H9 (cell line): ENCODE data around the gene SLC16A1. TPM values are rescaled to one million over a fixed set of nuclear protein-coding genes. Genes with fewer than 3 reads are reported as not detected.

Source experiments
- DNase-seq: peaks from one replicate; pipeline ENCODE4 v3.0.0-alpha.2; 2017
- H2AFZ ChIP-seq: one replicate; pipeline ENCODE4 v1.6.1; 2013; ENCODE audit warnings: mild to moderate bottlenecking, low read length, control low read depth, moderate library complexity
- H2AK5ac ChIP-seq: 2 replicates; pipeline ENCODE4 v1.6.1; 2013; ENCODE audit warnings: low read length, control low read depth, mixed read lengths; ENCODE audit not compliant: insufficient read length
- H2BK120ac ChIP-seq: one replicate; pipeline ENCODE4 v1.6.1; 2013; ENCODE audit warnings: low read depth, mild to moderate bottlenecking, low read length, control low read depth, inconsistent platforms; ENCODE audit not compliant: poor library complexity, severe bottlenecking
- H2BK12ac ChIP-seq: 2 replicates; pipeline ENCODE4 v1.6.1; 2013; ENCODE audit warnings: low read length, control low read depth, mixed read lengths, low read depth; ENCODE audit not compliant: insufficient read length
- H2BK15ac ChIP-seq: 2 replicates; pipeline ENCODE4 v1.6.1; 2013; ENCODE audit warnings: low read depth, low read length, control low read depth
- H2BK20ac ChIP-seq: one replicate; pipeline ENCODE4 v1.6.1; 2013; ENCODE audit warnings: low read depth, mild to moderate bottlenecking, low read length, control low read depth, inconsistent platforms; ENCODE audit not compliant: poor library complexity, severe bottlenecking
- H2BK5ac ChIP-seq: 2 replicates; pipeline ENCODE4 v1.6.1; 2013; ENCODE audit warnings: low read length, control low read depth, mixed read lengths; ENCODE audit not compliant: insufficient read length
- H3K14ac ChIP-seq: 2 replicates; pipeline ENCODE4 v1.6.1; 2013; ENCODE audit warnings: low read length, control low read depth; ENCODE audit not compliant: insufficient read depth
- H3K18ac ChIP-seq: 2 replicates; pipeline ENCODE4 v1.6.1; 2013; ENCODE audit warnings: low read depth, mild to moderate bottlenecking, mixed read lengths, low read length, control low read depth; ENCODE audit not compliant: insufficient read length
- H3K23ac ChIP-seq: 2 replicates; pipeline ENCODE4 v1.6.1; 2013; ENCODE audit warnings: low read length, control low read depth, mixed read lengths, low read depth; ENCODE audit not compliant: insufficient read length
- H3K23me2 ChIP-seq: 2 replicates; pipeline ENCODE4 v1.6.1; 2013; ENCODE audit warnings: low read depth, mild to moderate bottlenecking, mixed read lengths, low read length, control low read depth; ENCODE audit not compliant: insufficient read length, poor library complexity, severe bottlenecking
- H3K27ac ChIP-seq: 2 replicates; pipeline ENCODE4 v1.5.1; 2013; ENCODE audit warnings: low read length, control low read depth, mixed read lengths, low read depth; ENCODE audit not compliant: insufficient read length
- H3K27me3 ChIP-seq: 2 replicates; pipeline ENCODE4 v1.6.1; 2013; ENCODE audit warnings: low read length, control low read depth, inconsistent platforms; ENCODE audit not compliant: insufficient read depth
- H3K4ac ChIP-seq: 2 replicates; pipeline ENCODE4 v1.6.1; 2013; ENCODE audit warnings: low read depth, mild to moderate bottlenecking, control low read depth, inconsistent platforms, low read length, moderate library complexity
- H3K4me1 ChIP-seq: 2 replicates; pipeline ENCODE4 v1.6.1; 2013; ENCODE audit warnings: low read length, control low read depth, inconsistent platforms; ENCODE audit not compliant: insufficient read depth
- H3K4me2 ChIP-seq: 2 replicates; pipeline ENCODE4 v1.6.1; 2013; ENCODE audit warnings: low read length, control low read depth, mixed read lengths; ENCODE audit not compliant: insufficient read length, insufficient read depth
- H3K56ac ChIP-seq: 2 replicates; pipeline ENCODE4 v1.6.1; 2013; ENCODE audit warnings: low read depth, mild to moderate bottlenecking, mixed read lengths, low read length, control low read depth; ENCODE audit not compliant: insufficient read length
- H3K79me1 ChIP-seq: 2 replicates; pipeline ENCODE4 v1.6.1; 2013; ENCODE audit warnings: low read depth, mild to moderate bottlenecking, moderate library complexity, low read length, control low read depth, inconsistent platforms; ENCODE audit not compliant: insufficient read depth, poor library complexity, severe bottlenecking
- H3K79me2 ChIP-seq: 2 replicates; pipeline ENCODE4 v1.6.1; 2013; ENCODE audit warnings: low read length, control low read depth, inconsistent platforms; ENCODE audit not compliant: insufficient read depth
- H3K9ac ChIP-seq: 2 replicates; pipeline ENCODE4 v1.6.1; 2013; ENCODE audit warnings: low read length, control low read depth, mixed read lengths; ENCODE audit not compliant: insufficient read length; ENCODE audit errors: extremely low read depth
- H3K9me3 ChIP-seq: one replicate; pipeline ENCODE4 v1.6.1; 2013; ENCODE audit warnings: low read depth, low read length, inconsistent platforms; ENCODE audit not compliant: control insufficient read depth
- H3T11ph ChIP-seq: one replicate; pipeline ENCODE4 v1.6.1; 2013; ENCODE audit warnings: mild to moderate bottlenecking, low read length, control low read depth, inconsistent platforms
- H4K20me1 ChIP-seq: one replicate; pipeline ENCODE4 v1.6.1; 2013; ENCODE audit not compliant: control insufficient read depth, insufficient read length, insufficient read depth
- H4K5ac ChIP-seq: 2 replicates; pipeline ENCODE4 v1.6.1; 2013; ENCODE audit warnings: low read depth, mild to moderate bottlenecking, mixed read lengths, low read length, control low read depth; ENCODE audit not compliant: insufficient read length
- H4K8ac ChIP-seq: replicated peaks from 2 replicates; pipeline ENCODE4 v1.6.1; 2013; ENCODE audit warnings: low read length, control low read depth, mixed read lengths, low read depth; ENCODE audit not compliant: insufficient read length
- H4K91ac ChIP-seq: 2 replicates; pipeline ENCODE4 v1.6.1; 2013; ENCODE audit warnings: low read depth, mild to moderate bottlenecking, moderate library complexity, mixed read lengths, low read length, control low read depth; ENCODE audit not compliant: insufficient read length
- H3K27ac Mint-ChIP-seq, 3 experiments: 2 replicates in 2 of 3; 3 replicates in 1 of 3; pipeline ENCODE4 v1.8.0; 2020 to 2021; ENCODE audit warnings: mixed read lengths in 3 of 3, mild to moderate bottlenecking in 1 of 3, moderate library complexity in 1 of 3
- H3K27me3 Mint-ChIP-seq: 2 replicates; pipeline ENCODE4 v1.8.0; 2021; ENCODE audit warnings: low read depth, mild to moderate bottlenecking, moderate library complexity, mixed read lengths
- H3K36me3 Mint-ChIP-seq, 3 experiments: 2 replicates in 2 of 3; 3 replicates in 1 of 3; pipeline ENCODE4 v1.8.0; 2020 to 2021; ENCODE audit warnings: low read depth in 3 of 3, mixed read lengths in 3 of 3; ENCODE audit not compliant: insufficient read depth in 1 of 3
- H3K4me1 Mint-ChIP-seq, 2 experiments: 2 replicates each; pipeline ENCODE4 v1.8.0; 2020; ENCODE audit warnings: mixed read lengths in 2 of 2
- H3K4me3 Mint-ChIP-seq, 2 experiments: 2 replicates in 1 of 2; 3 replicates in 1 of 2; pipeline ENCODE4 v1.8.0; 2020 to 2021; ENCODE audit warnings: mild to moderate bottlenecking in 2 of 2, mixed read lengths in 2 of 2, moderate library complexity in 1 of 2
- H3K9me3 Mint-ChIP-seq, 2 experiments: 2 replicates in 1 of 2; 3 replicates in 1 of 2; pipeline ENCODE4 v1.8.0; 2020; ENCODE audit warnings: mild to moderate bottlenecking in 2 of 2, mixed read lengths in 2 of 2, moderate library complexity in 1 of 2
- WGBS: extraction: QIAGEN DNeasy Blood & Tissue Kit; methylation state at CpG from one replicate; pipeline ENCODE4 v1.1.7; 2013; ENCODE audit warnings: missing lambda C conversion rate, low lambda C conversion rate, mixed read lengths; ENCODE audit not compliant: insufficient read length; ENCODE audit errors: extremely low coverage; 5-methylcytosine and 5-hydroxymethylcytosine counted together
- total RNA-seq: library from RNA; stranded (reverse); gene quantifications from 2 replicates; pipeline ENCODE4 v1.2.1, GENCODE V29; 2021
- TF ChIP-seq, protein P1 (sequence below): fragments of 200-600 bp; sonication (generic); conservative IDR thresholded peaks from 3 replicates; pipeline ENCODE4 v1.8.0; 2021; ENCODE audit warnings: antibody characterized with exemption, mild to moderate bottlenecking

The SLC16A1 gene
- total RNA-seq, 1 experiment from 2014 or later = 381 TPM

- DNase-seq = no peak
- Histone ChIP-seq H2BK15ac (no peak overlapping the region), H3K56ac (no peak overlapping the region), H3K18ac (no peak overlapping the region), H3K27me3 (no peaks in the 10 kb centered on the region), H4K91ac (no peak overlapping the region), H3K23ac (no peak overlapping the region), H3K79me1 (no peaks in the 10 kb centered on the region), H3K27ac (no peak overlapping the region), H3K23me2 (no peaks in the 10 kb centered on the region), H2BK12ac (no peak overlapping the region), H2BK20ac (no peak overlapping the region), H2AK5ac (no peak overlapping the region), H3K4ac (no peak overlapping the region), H3K79me2 (no peaks in the 10 kb centered on the region), H3K9ac (no peak overlapping the region), H2AFZ (no peak overlapping the region), H2BK120ac (no peak overlapping the region), H2BK5ac (no peak overlapping the region), H3K4me2 (no peak overlapping the region), H4K5ac (no peak overlapping the region), H4K20me1 (no peaks in the 10 kb centered on the region), H3K9me3 (no peaks in the 10 kb centered on the region), H3K14ac (no peak overlapping the region), H3K4me1 (no peaks in the 10 kb centered on the region), H4K8ac (no peak overlapping the region), H3T11ph (no peak overlapping the region)
- no peak overlapping the region for H3K4me3 Mint-ChIP-seq
- no peaks in the 10 kb centered on the region for H3K9me3 Mint-ChIP-seq
- no peaks in the 10 kb centered on the region for H3K27me3 Mint-ChIP-seq
- H3K36me3 Mint-ChIP-seq = peaks cover 13 to 29% (median 20%) of the 10 kb centered on the region in 3 experiments; a peak in 6 of 7 replicates
- WGBS = no CpG with 5 or more reads among the region's 1 CpG
- no peak overlapping the region; a peak in 1 of 7 replicates for H3K27ac Mint-ChIP-seq
- TF ChIP-seq, protein P1, sequence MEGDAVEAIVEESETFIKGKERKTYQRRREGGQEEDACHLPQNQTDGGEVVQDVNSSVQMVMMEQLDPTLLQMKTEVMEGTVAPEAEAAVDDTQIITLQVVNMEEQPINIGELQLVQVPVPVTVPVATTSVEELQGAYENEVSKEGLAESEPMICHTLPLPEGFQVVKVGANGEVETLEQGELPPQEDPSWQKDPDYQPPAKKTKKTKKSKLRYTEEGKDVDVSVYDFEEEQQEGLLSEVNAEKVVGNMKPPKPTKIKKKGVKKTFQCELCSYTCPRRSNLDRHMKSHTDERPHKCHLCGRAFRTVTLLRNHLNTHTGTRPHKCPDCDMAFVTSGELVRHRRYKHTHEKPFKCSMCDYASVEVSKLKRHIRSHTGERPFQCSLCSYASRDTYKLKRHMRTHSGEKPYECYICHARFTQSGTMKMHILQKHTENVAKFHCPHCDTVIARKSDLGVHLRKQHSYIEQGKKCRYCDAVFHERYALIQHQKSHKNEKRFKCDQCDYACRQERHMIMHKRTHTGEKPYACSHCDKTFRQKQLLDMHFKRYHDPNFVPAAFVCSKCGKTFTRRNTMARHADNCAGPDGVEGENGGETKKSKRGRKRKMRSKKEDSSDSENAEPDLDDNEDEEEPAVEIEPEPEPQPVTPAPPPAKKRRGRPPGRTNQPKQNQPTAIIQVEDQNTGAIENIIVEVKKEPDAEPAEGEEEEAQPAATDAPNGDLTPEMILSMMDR = no peak
- H3K4me1 Mint-ChIP-seq = no peaks in the 10 kb centered on the region; a peak in 1 of 4 replicates
Measured at GRCh38 chr1:112973788-112974187, 17.8 kb upstream of the SLC16A1 start.
